Lower leg skin (tissue), 4 donors: ENCODE results near the gene MTM1. TPM values are rescaled to one million over a fixed set of nuclear protein-coding genes. Genes with fewer than 3 reads are reported as not detected.

Experiments used
- DNase-seq, 2 donors: peaks; one replicate each; pipeline ENCODE4 v3.0.0-alpha.2; 2019; ENCODE audit warnings: low spot score in 2 of 2
- H3K4me3 ChIP-seq: fragments of 200-600 bp; sonication (generic); 2 replicates; pipeline ENCODE4 v1.5.1; 2017; ENCODE audit warnings: mild to moderate bottlenecking, low read depth; ENCODE audit not compliant: poor library complexity, severe bottlenecking
- CTCF ChIP-seq, 3 donors: fragments of 450-650 bp; IDR thresholded peaks; one replicate each; pipeline ENCODE4 v1.5.1; 2016; ENCODE audit warnings: antibody characterized with exemption in 3 of 3, mild to moderate bottlenecking in 3 of 3, moderate library complexity in 2 of 3
- POLR2A ChIP-seq, 2 donors: fragments of 450-650 bp; IDR thresholded peaks; one replicate each; pipeline ENCODE4 v1.6.1; 2016 to 2017; ENCODE audit warnings: antibody characterized with exemption in 2 of 2, mild to moderate bottlenecking in 1 of 2, moderate library complexity in 1 of 2
- WGBS, 2 donors: methylation state at CpG; one replicate each; pipeline ENCODE4 v1.1.5; 2018; 5-methylcytosine and 5-hydroxymethylcytosine counted together
- intact Hi-C: fragments of 100-400 bp; cut with DNase I; formaldehyde crosslinking; loops from one replicate; pipeline ENCODE4 v1.15.0; 2023; ENCODE audit warnings: low total_unique reads
- total RNA-seq, 4 donors: library from RNA; depleted of rRNA; stranded (reverse); fragments of >200 nt; gene quantifications; one replicate each; pipeline ENCODE4 v1.1.0, GENCODE V29; 2016

MTM1 gene
- total RNA-seq, 4 donors from 2014 or later: 11.0 to 21.0 (median 14.1) TPM

DNA sequence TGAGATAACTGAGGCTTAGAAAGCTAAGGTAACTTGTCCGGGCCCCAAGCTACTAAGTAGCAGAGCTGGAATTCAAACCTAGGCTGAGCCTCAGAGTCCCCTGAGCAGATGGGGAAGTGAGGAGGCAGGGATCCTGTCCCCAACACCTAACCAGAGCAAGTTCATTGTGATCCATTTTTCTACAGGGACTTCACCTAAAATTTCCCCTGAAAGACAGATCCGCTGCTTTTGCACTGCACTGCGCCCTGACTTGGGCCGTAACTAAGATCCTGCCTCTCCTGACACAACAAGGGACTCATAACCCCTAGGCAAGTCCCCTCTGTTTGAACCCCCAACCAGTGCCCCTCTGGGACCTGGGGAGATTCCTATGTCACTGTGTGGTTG, 25.6 kb upstream of the MTM1 start:
- TF ChIP-seq POLR2A (IDR thresholded peaks at IDR 0.05) (no peak), CTCF (IDR thresholded peaks at IDR 0.05) (no peak)
- no peak overlapping the region for H3K4me3 ChIP-seq
- intact Hi-C loops: no loop called here
- DNase-seq: peak in 1 of 2 donors; percentile 40
- WGBS, 2 donors: 92 to 95% methylated on average over 4 of the region's 4 CpGs

- H3K4me3 ChIP-seq: no peak overlapping the region
- TF ChIP-seq CTCF (IDR thresholded peaks at IDR 0.05) (no peak), POLR2A (IDR thresholded peaks at IDR 0.05) (no peak)
- 79 to 92% methylated on average over 11 to 13 of the region's 13 CpGs for WGBS, 2 donors
- intact Hi-C loops: no loop called here
- peak in 1 of 2 donors; percentile 57 for DNase-seq
Observed at GRCh38 chrX:150543230-150544155, 24.9 kb upstream of the MTM1 start.

DNA sequence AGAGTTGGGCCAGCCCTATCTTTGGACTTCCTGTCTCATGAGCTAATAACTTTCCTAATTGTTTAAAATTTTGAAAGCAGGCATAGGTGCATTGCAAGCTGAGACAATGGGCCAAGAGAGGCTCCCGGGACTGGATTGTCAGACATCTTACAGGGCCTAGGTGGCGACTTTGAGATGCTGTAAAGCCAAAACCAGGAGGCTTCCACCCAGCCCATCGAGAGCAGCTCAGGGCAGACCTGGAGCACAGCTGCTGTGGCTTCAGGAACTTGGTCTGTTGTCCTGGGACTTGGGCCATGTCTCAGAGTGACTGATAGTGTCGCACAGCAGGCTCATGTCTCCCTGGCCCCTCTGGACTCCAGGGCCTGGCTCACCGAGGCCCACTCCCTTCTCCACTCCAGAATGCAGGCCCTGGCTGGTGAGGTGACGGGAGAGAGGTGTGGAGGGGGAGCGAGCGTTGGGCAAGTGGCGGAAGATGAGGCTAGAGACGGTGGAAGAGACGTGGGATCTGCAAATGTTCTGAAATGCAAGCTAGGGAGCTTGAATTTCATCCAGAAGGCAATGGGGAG, 24.1 kb upstream of the MTM1 start:
- WGBS, 2 donors: 74 to 80% methylated on average over 11 of the region's 11 CpGs
- intact Hi-C loops: no loop called here
- TF ChIP-seq CTCF (IDR thresholded peaks at IDR 0.05) (no peak), POLR2A (IDR thresholded peaks at IDR 0.05) (no peak)
- peak in 1 of 2 donors; percentile 72 for DNase-seq
- no peak overlapping the region for H3K4me3 ChIP-seq

- H3K4me3 ChIP-seq: no peak overlapping the region
- no peak for TF ChIP-seq CTCF (IDR thresholded peaks at IDR 0.05)
- TF ChIP-seq POLR2A (IDR thresholded peaks at IDR 0.05): no peak
- DNase-seq: no peak
- intact Hi-C loops: no loop called here
- 72 to 75% methylated on average over 8 of the region's 8 CpGs for WGBS, 2 donors
Observed at GRCh38 chrX:150544835-150545770, 23.3 kb upstream of the MTM1 start.

DNA sequence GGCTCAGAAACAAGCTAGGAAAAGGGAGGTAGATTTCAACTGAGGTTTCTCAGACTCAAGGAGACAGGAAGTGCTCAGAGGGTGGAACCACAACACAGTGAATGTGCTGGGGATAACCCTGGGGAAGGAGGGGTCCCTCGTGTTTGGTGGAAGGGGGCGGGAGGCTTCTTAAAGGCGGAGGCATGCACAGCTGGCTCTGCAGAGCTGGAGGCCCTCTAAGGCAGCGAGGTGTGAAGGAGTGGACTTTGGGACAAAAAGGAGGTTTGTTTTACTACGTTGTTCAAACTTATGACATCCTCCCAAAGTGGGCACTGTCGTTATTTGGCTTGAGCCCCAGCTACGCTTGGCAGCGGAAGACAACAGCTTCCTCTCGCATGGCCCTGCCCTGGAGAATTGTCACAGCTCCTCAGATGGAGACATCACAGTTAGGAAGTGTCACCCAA, 21.7 kb upstream of the MTM1 start:
- intact Hi-C loops: no loop called here
- 29 to 53% methylated on average over 9 of the region's 9 CpGs for WGBS, 2 donors
- no peak for DNase-seq
- TF ChIP-seq CTCF (IDR thresholded peaks at IDR 0.05): no peak
- no peak for TF ChIP-seq POLR2A (IDR thresholded peaks at IDR 0.05)
- no peak overlapping the region for H3K4me3 ChIP-seq
